ENCODE data around the gene BRSK2.

DNA sequence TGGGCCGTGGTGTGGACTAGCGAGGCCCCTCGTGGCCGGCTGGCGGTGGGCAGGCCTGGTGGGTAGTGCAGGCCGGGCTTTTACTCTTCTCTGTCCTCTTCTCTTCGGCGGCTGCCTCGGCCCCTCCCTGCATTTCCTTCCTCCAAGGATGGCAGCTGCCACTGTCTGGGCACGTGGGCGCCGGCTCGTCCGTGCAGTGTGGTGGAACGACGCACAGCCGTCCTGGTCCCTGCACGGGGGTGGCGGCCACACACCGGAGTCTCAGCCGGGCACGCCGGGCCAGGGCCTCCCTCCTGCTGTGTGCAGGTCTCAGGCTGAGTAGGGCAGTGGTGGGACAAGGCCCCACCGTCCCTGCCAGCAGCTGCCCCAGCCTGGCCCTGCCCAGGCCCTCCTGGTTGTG is 59.1 kb downstream of the BRSK2 start:
- TF ChIP-seq, protein P1, sequence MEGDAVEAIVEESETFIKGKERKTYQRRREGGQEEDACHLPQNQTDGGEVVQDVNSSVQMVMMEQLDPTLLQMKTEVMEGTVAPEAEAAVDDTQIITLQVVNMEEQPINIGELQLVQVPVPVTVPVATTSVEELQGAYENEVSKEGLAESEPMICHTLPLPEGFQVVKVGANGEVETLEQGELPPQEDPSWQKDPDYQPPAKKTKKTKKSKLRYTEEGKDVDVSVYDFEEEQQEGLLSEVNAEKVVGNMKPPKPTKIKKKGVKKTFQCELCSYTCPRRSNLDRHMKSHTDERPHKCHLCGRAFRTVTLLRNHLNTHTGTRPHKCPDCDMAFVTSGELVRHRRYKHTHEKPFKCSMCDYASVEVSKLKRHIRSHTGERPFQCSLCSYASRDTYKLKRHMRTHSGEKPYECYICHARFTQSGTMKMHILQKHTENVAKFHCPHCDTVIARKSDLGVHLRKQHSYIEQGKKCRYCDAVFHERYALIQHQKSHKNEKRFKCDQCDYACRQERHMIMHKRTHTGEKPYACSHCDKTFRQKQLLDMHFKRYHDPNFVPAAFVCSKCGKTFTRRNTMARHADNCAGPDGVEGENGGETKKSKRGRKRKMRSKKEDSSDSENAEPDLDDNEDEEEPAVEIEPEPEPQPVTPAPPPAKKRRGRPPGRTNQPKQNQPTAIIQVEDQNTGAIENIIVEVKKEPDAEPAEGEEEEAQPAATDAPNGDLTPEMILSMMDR (IDR thresholded peaks at IDR 0.05): no peak
- TF ChIP-seq POLR2AphosphoS5 (IDR thresholded peaks at IDR 0.05; ENCODE audit: low read depth, low read length): no peak
- TF ChIP-seq TCF7L2 (IDR thresholded peaks at IDR 0.05; ENCODE audit: low read depth, low read length): no peak
- TF ChIP-seq REST (IDR thresholded peaks at IDR 0.05; ENCODE audit: insufficient read depth in 1 of 2, low read depth in 2 of 2, low read length in 1 of 2): no peak; a peak in 1 of 4 replicates
